Glutamatergic neuron (in vitro differentiated cells): ENCODE measurements around the gene SECTM1. TPM values are rescaled to one million over a fixed set of nuclear protein-coding genes. Genes with fewer than 3 reads are reported as not detected.
"Not testable (repeated sequence)": the region's sequence is repeated elsewhere in the genome, so short reads cannot be mapped to it uniquely, and the experiment has no call there.

Experiments used
- DNase-seq: peaks from one replicate; pipeline ENCODE4 v3.0.0; 2022
- H3K27ac Mint-ChIP-seq: one replicate; pipeline ENCODE4 v1.8.0; 2020; ENCODE audit warnings: mild to moderate bottlenecking, mixed read lengths, inconsistent platforms; ENCODE audit not compliant: unreplicated experiment
- H3K27me3 Mint-ChIP-seq: one replicate; pipeline ENCODE4 v1.8.0; 2020; ENCODE audit warnings: mild to moderate bottlenecking, moderate library complexity, mixed read lengths, inconsistent platforms; ENCODE audit not compliant: unreplicated experiment
- H3K36me3 Mint-ChIP-seq: one replicate; pipeline ENCODE4 v1.8.0; 2020; ENCODE audit warnings: mild to moderate bottlenecking, mixed read lengths, inconsistent platforms; ENCODE audit not compliant: unreplicated experiment
- H3K4me1 Mint-ChIP-seq: one replicate; pipeline ENCODE4 v1.8.0; 2020; ENCODE audit warnings: mild to moderate bottlenecking, low read depth, mixed read lengths, inconsistent platforms; ENCODE audit not compliant: unreplicated experiment
- H3K4me3 Mint-ChIP-seq: one replicate; pipeline ENCODE4 v1.8.0; 2020; ENCODE audit warnings: mild to moderate bottlenecking, mixed read lengths, inconsistent platforms; ENCODE audit not compliant: unreplicated experiment
- H3K9me3 Mint-ChIP-seq: one replicate; pipeline ENCODE4 v1.8.0; 2020; ENCODE audit warnings: mild to moderate bottlenecking, moderate library complexity, mixed read lengths, inconsistent platforms; ENCODE audit not compliant: unreplicated experiment
- total RNA-seq: library from RNA; stranded (reverse); fragmentation: NEBNext Ultra II Directional; extraction: Animal tissue kit (Norgen Biotek cat#: 25700); gene quantifications from one replicate; pipeline ENCODE4 v1.2.1, GENCODE V29; 2021; ENCODE audit not compliant: unreplicated experiment
- TF ChIP-seq, protein P1 (sequence below): fragments of 200-600 bp; sonication (generic); IDR thresholded peaks from one replicate; pipeline ENCODE4 v1.5.0; 2021; ENCODE audit not compliant: partially characterized antibody, unreplicated experiment

SECTM1 gene
- total RNA-seq, 1 donor from 2014 or later, result 0.29 TPM

DNA sequence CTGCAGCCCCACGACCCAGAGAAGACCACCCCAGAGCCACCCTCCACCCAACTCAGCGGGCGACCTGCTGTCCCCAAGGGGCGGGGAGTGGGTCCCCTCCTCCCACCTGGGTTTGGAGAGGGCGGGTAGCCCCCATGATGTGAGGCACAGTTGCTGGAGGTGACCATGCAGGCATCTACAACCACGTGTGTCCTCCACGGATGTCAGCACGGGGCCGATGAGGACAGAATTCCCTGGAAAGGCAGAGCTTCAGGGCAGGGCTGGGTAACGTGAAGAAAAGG is 45.1 kb upstream of the SECTM1 start:
- DNase-seq, result no peak
- Mint-ChIP-seq H3K4me1 (peaks cover 13% of the 10 kb centered on the region), H3K27me3 (peaks cover 11% of the 10 kb centered on the region), H3K36me3 (no peaks in the 10 kb centered on the region), H3K27ac (peak overlapping the region; percentile 62), H3K9me3 (peaks cover 6% of the 10 kb centered on the region), H3K4me3 (no peak overlapping the region)
- TF ChIP-seq, protein P1, sequence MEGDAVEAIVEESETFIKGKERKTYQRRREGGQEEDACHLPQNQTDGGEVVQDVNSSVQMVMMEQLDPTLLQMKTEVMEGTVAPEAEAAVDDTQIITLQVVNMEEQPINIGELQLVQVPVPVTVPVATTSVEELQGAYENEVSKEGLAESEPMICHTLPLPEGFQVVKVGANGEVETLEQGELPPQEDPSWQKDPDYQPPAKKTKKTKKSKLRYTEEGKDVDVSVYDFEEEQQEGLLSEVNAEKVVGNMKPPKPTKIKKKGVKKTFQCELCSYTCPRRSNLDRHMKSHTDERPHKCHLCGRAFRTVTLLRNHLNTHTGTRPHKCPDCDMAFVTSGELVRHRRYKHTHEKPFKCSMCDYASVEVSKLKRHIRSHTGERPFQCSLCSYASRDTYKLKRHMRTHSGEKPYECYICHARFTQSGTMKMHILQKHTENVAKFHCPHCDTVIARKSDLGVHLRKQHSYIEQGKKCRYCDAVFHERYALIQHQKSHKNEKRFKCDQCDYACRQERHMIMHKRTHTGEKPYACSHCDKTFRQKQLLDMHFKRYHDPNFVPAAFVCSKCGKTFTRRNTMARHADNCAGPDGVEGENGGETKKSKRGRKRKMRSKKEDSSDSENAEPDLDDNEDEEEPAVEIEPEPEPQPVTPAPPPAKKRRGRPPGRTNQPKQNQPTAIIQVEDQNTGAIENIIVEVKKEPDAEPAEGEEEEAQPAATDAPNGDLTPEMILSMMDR, result no peak

DNA sequence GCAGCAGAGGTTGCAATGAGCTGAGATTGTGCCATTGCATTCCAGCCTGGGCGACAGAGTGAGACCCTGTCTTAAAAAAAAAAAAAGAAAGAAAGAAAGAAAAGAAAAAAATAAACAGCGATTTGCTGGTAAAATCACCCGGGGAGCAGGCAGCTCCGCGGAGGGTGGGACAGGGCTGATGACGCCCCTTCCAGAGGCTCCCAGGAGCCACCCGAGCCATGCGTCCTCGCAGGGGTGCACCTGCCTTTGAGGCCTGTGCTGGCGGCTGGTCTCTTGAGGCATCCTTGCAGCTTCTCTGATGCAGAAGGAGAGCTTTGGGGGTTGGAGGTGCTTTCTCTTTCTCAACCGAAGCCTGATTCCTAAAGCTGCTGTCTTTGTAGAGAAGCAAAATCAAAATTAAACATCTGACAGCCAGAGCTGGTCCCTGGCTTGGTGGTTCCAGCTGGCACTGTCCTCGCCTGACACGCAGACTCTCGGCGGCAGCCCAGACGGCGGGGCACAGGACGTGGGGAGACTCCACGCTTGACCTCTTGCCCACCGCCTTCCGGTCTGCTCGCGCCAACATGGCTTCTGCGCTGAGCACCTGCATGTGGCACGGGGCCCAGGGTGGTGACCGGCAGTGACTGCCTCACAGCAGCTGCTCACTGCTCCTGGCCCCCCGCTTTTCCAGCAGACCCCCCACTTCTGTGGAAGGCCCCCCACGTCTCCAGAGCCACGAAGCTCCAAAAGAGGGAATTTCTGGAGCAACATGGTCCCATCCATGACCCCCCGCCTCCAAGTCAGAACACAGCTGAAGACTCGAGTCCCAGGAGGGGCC is 44.6 kb upstream of the SECTM1 start:
- no peak overlapping the region for H3K27ac Mint-ChIP-seq
- no peak for DNase-seq

DNA sequence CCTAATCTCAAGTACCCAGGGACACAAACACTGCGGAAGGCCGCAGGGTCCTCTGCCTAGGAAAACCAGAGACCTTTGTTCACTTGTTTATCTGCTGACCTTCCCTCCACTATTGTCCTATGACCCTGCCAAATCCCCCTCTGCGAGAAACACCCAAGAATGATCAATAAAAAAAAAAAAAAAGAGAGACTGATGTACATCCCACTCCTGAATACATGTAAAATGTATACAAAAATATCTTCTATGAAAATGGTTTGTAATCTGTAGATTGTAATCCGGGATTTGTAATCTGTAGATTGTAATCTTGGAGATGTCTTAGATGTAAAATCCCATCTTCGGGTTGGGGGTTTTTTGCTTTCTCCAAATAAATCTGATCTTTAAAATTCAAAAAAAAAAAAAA is 43.7 kb upstream of the SECTM1 start:
- peaks cover 18% of the 10 kb centered on the region for H3K27me3 Mint-ChIP-seq
- H3K9me3 Mint-ChIP-seq, DNase-seq, H3K4me3 Mint-ChIP-seq, H3K36me3 Mint-ChIP-seq: not testable (repeated sequence)
- peak overlapping the region; percentile 62 for H3K27ac Mint-ChIP-seq
- peaks cover 15% of the 10 kb centered on the region for H3K4me1 Mint-ChIP-seq

More for the DNA sequence above, 44.6 kb upstream of the SECTM1 start:
- no peak overlapping the region for H3K4me3 Mint-ChIP-seq
- peaks cover 11% of the 10 kb centered on the region for H3K27me3 Mint-ChIP-seq
- peaks cover 14% of the 10 kb centered on the region for H3K4me1 Mint-ChIP-seq
- H3K9me3 Mint-ChIP-seq, result peaks cover 6% of the 10 kb centered on the region
- TF ChIP-seq, protein P1, result no peak
- no peaks in the 10 kb centered on the region for H3K36me3 Mint-ChIP-seq

DNA sequence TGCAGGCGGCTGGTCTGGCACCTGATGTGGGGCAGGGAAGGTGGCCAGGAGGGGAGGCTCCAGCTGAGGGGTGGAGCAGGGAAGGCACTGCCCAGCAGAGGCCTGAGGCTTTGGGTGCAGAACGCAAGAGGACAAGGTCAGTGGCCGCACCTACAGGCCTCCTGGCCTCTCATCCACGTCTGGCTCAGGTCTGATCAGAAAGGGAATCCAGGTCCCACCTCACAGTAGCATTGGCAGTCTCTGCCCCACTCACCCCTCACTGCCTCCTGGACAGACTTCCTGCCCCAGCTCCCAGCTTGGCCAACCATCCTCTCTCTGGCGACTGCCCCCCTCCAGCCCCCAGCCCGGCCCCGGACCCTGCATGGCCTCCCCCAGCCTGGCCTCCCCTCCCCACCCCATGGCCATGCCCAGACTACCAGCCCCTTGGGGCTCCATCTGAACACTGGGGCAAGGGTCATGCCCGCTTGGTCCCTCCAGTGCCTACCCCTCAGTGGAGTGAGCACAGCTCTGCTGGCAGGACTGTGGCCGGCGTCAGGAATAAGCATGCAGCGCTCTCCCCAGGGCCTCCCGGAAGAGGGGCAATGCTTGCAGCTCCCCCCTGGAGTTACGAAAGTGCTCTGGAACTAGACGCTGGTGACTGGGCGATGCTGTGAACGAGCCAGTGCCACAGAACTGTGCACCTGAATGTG is 42.6 kb upstream of the SECTM1 start:
- Mint-ChIP-seq H3K9me3 (peaks cover 6% of the 10 kb centered on the region), H3K4me1 (peaks cover 13% of the 10 kb centered on the region), H3K27ac (peak overlapping the region; percentile 55), H3K4me3 (no peak overlapping the region), H3K27me3 (peaks cover 17% of the 10 kb centered on the region), H3K36me3 (no peaks in the 10 kb centered on the region)
- TF ChIP-seq, protein P1, result no peak
- no peak for DNase-seq

DNA sequence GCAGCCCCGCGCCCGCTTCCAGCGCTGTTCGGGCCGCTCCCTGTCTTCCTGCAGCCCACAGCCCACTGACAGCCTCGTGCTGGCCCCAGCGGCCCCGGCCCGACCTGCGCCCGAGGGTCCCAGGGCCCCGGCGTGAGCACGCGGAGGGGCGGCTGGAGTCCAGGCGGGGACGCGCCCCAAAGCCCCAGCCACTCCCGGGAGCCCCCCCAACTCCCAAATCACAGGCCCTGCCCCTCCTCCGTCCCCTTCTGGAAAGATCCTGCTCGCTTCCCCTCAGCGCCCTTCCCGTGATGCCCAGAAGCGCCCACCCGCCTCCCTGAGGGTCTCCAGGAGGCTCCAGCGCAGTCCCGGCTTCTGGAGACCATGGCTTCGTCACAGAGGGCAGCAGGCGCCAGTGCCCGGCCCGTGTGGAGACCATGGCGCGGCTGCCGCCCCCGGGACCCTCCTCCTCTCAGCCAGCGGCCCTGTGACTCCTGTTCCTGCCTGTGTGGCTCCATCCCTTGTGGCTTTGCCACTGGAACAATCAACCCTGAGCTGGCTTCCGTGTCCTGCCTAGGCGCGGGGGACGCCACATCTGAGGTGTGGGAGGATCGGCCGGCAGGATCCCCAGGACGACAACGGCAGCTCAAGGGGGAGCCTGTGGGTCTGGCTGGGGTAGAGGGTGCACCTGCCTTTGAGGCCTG is 41.9 kb upstream of the SECTM1 start:
- Mint-ChIP-seq H3K27ac (no peak overlapping the region), H3K4me3 (no peak overlapping the region), H3K36me3 (no peaks in the 10 kb centered on the region), H3K27me3 (peaks cover 15% of the 10 kb centered on the region), H3K9me3 (peaks cover 5% of the 10 kb centered on the region), H3K4me1 (peaks cover 13% of the 10 kb centered on the region)
- TF ChIP-seq, protein P1, result no peak
- DNase-seq, result no peak
